Metanephros (tissue), 1 donor: ENCODE results near the gene CCDC174. TPM values are rescaled to one million over a fixed set of nuclear protein-coding genes. Genes with fewer than 3 reads are reported as not detected.

Experiments
- total RNA-seq: library from RNA; depleted of rRNA; stranded (reverse); fragments of >200 nt; gene quantifications from one replicate; pipeline ENCODE4 v1.2.3, GENCODE V29; 2014

CCDC174 gene
- 17.7 TPM for total RNA-seq

DNA sequence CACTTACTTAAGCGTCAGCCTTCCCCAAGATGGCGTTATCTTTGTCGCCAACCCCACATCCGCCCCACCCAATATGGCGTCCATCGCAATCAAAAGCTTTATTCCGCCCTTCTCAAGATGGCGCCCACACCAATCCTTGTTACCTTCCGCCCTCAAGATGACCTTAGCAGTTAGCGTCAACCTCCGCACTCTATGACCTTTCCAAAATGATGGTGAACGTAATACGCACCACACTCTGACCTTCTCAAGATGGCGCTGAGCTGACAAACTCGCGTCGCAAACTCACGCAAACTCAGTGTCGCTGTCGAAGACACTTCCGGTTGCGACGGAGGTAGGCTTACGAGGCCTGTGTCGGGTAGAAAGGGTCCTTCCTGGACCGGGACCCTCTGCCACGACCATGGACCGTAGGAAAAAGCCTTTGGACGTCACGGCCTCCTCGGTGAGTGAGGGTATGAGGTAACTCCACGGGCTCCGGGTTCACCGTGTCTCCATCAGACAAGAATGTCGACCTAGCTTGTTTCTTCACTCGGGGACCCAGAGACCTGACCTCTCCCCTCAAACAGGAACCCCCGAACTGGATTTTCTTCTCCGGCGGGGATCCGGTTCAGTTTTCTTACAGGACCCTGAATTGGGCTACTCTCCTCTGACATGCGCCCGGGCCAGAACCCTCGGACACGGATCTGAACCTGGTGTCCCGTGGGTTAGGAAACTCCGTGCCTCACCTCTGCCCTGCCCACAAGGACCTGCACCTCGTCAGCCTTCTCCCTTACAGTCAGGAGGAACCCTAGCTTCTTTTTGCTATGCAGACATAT lies at the start of gene CCDC174:
CCDC174 (plus strand) TSS at position 323 of the 812 bp plus-strand sequence; CDS start at position 398, 75 bp downstream.

DNA sequence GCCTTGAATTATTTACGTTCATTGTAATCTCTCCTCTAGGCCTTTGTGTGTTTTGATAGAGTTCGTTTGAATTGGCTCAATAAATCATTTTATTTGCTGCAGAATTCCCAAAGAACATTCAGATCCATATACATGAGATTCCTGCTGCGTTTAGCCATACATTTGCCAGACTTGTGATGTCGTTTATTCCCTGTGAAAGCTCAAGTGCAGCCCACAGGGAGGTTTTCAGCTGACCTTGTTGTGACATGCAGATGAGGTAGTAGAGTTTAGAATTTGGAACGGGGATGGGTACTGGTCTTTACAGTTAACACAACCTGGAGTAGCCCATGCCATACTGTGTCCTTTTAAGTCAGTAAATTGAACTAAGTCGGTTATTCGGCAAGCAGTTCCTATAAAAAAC lies 23.3 kb downstream of the CCDC174 start, which contains the start of gene C3orf20:
C3orf20 (plus strand) TSS at position 301 of the 400 bp plus-strand sequence. CDS start 7,573 bp downstream, outside the sequence.

Other genes with a start within 250 kb of the CCDC174 start
- gene SLC6A6, start 249.2 kb upstream of the CCDC174 start, total RNA-seq: 25.8 TPM
- gene GRIP2, start 111.4 kb upstream of the CCDC174 start, total RNA-seq: 5.4 TPM
- gene C3orf20, start 23.4 kb downstream of the CCDC174 start, total RNA-seq: 0.18 TPM
- 35.8 TPM for gene FGD5, start 167.2 kb downstream of the CCDC174 start, total RNA-seq